AG10803 (cell line): ENCODE results near the gene STAMBPL1.

ENCODE experiments used
- DNase-seq: peaks from one replicate; pipeline ENCODE4 v3.0.0; 2010; ENCODE audit warnings: low read depth
- H3K4me3 ChIP-seq: 2 replicates; pipeline ENCODE4 v1.5.1; 2011; ENCODE audit warnings: mild to moderate bottlenecking, low read length, control low read depth
- TF ChIP-seq, protein P1 (sequence below): conservative IDR thresholded peaks from 2 replicates; pipeline ENCODE4 v1.5.1; 2011; ENCODE audit warnings: mild to moderate bottlenecking, low read length, control low read depth, inconsistent platforms

STAMBPL1 gene

DNA sequence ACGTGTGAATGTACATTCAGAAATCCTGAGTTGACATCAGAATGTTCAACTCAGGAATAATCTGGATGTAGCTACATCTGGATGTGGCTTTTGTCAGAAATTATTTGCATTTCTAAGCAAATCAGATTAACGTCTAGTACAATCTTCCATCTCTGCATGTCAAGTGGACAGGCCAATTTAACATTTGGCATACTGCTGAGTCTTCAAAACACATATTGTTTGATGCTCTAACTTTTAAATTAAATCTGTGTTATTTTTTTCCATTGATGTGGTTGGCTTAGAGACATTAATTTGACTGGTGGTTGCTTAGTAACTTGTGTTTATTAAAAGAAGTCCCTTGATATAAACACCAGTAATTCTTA, 3.4 kb downstream of the STAMBPL1 start:
- DNase-seq = peak; percentile 22
- no peak overlapping the region for H3K4me3 ChIP-seq
- TF ChIP-seq, protein P1, sequence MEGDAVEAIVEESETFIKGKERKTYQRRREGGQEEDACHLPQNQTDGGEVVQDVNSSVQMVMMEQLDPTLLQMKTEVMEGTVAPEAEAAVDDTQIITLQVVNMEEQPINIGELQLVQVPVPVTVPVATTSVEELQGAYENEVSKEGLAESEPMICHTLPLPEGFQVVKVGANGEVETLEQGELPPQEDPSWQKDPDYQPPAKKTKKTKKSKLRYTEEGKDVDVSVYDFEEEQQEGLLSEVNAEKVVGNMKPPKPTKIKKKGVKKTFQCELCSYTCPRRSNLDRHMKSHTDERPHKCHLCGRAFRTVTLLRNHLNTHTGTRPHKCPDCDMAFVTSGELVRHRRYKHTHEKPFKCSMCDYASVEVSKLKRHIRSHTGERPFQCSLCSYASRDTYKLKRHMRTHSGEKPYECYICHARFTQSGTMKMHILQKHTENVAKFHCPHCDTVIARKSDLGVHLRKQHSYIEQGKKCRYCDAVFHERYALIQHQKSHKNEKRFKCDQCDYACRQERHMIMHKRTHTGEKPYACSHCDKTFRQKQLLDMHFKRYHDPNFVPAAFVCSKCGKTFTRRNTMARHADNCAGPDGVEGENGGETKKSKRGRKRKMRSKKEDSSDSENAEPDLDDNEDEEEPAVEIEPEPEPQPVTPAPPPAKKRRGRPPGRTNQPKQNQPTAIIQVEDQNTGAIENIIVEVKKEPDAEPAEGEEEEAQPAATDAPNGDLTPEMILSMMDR = no peak

DNA sequence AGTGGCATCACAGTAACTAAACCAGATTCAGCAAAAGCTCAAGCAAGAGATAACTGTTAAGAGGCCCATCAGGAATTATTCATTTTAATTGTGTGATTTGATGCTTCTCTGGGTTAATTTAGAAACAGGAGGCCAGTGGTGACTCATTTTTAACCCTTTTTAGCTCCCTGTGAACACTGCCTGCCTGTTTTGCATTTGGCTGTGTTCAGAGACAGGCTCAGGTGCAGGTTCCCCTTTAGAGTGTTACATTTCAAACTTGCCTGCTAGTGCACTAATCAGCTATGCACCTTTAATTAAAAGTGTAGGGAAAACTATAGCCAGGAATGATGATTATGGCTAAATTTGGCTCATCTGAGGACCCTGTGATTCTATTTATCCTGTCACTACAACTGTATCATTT, 6.5 kb downstream of the STAMBPL1 start:
- DNase-seq = no peak
- no peak overlapping the region for H3K4me3 ChIP-seq
- TF ChIP-seq, protein P1 = no peak

DNA sequence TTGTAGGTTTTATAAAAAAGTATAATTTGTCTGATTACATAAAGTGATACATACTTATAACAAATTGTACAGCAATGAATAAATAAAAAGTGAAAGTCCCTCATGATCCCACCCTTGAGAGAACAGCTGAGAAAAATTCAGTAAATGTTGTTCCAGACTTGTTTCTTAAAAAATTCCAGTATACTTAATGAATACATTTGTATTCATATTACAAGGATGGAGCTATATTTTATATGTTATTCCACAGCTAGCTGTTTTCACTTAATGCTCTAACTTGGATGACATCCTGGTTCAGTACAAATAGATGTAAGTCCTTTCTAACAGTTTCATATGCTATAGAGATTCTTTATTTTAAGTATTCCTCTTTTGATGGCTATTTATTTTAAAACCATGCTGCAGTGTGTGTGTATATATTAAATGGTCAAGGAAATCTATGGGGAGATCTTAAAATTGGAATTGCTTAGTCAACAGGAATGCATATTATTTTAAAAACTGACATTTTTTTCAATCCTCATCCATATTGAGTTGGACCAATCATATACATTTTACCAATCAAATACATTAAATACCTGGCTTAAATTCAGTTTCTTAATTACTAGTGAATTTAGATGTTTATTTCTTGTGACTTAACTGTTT, 8.9 kb downstream of the STAMBPL1 start:
- TF ChIP-seq, protein P1 = no peak

DNA sequence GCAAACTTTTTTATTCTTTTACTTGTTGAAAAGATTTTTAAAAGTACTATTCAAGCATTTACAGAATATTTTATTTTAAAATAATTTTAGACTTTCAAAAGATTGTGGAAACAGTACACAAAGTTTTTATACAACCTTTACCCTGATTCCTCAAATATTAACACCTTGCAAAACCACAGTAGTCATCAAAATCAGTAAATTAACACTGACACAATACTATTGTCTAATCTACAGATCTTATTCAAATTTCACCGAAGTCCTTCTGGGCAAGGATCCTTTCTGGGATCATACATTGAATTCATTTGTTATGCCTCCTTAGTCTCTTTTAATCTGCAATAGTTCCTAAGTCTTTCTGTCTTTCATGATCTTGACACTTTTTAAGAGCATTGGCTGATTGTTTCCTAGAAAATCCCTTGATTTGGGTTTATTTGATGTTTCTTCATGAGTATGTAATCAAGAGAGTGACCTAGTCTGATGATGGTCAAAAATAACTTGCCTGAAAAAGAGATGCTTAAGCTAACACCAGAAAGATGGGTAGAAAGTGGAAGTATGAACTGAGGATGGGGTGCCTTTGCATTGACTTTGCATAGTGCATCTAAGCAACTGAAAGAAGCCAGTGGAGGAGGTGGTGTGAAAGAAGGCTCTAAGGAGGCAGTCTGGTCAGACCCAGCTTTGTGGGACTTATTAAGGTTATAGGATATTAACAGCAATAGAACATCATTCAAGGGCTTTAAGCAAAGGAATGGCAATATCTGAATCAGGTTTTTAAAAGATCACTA, 9.7 kb downstream of the STAMBPL1 start:
- no peak overlapping the region for H3K4me3 ChIP-seq
- TF ChIP-seq, protein P1 = no peak
- no peak for DNase-seq

More for the DNA sequence above, 8.9 kb downstream of the STAMBPL1 start:
- no peak overlapping the region for H3K4me3 ChIP-seq
- DNase-seq = no peak

DNA sequence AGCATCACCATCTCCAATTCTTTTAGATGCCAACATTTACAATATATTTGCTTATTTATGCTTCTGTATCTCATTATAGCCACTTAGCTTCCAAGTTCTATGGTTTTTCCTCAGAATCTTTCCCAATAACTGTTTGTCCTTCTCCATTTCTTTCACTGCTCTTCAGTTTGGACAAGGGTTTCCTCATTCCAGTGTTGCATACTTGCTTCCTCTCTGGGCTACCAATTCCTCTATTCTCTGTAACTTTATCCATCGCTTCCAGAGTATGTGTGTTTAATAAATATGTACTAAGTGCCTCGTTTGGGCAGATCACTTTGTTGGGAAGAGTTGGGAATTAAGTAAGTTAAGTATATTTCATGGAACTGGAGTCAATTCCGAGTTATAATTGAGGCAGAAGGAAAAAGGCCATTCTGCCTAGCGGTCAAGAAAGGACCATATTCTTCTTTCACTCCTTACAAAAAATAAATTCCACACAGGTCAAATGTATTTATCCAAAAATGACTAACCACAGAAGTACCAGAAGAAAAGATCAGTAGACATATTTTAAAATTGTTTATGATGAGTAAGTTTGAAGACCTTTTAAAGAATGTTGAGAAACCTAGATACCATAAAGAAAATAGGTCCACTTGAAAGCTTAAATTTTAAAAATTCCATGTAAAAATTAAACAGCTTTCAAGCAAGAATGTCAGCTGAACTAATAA, 10.8 kb downstream of the STAMBPL1 start:
- DNase-seq = no peak
- TF ChIP-seq, protein P1 = no peak
- no peak overlapping the region for H3K4me3 ChIP-seq

DNA sequence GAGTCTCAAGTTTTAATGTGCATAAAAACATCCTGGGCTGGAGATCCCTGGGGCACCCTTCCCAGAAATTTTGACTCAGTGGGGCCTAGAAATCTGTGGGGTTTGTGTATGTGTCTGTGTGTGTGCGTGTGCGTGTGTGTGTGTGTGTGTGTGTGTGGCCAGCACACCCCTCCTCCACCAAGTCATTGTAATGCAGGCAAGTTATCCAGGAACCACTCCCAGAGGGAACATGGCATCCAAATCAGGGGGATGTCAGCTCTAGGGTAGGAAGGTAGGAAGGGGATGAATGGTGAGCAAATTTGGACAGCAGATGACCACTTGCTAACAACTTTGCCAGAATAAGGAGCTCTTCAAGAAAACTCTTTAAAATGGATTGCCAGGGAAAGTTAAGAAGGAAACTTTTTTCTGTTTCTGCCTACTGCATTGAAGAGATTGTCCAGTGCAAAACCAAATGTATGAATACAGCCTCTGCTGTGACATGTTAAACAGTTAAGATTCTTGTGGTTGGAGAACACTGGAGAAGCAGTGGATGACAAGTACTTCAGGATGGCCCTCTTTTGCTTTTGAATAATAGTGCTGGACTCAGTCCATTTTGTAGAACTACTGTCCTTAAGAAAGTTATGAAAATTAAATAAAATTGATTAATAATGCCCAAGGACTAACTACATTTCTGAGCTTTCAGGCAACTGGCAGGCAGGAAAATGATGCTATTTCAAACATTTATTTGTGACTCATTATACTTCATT, 12.3 kb downstream of the STAMBPL1 start:
- H3K4me3 ChIP-seq = no peak overlapping the region
- DNase-seq = peak; percentile 85
- TF ChIP-seq, protein P1 = no peak
